H1 (cell line): ENCODE results near the gene BHMT2. TPM values are rescaled to one million over a fixed set of nuclear protein-coding genes. Genes with fewer than 3 reads are reported as not detected.

ENCODE experiments used
- CTCF ChIA-PET: fragments of 300-600 bp; sonication (Branson Sonifier 250); formaldehyde crosslinking; loops from one replicate; lab custom pipeline; 2021; ENCODE audit not compliant: partially characterized antibody; lab: Charles Lee
- POLR2A ChIA-PET: fragments of 300-600 bp; sonication (Branson Sonifier 250); formaldehyde crosslinking; loops from one replicate; lab custom pipeline; 2021; ENCODE audit warnings: inconsistent platforms; ENCODE audit not compliant: partially characterized antibody; lab: Charles Lee
- DNase-seq, 2 experiments: peaks; one replicate each; pipeline versions ENCODE4 v3.0.0 to v3.0.0-alpha.2; 2010 to 2022; ENCODE audit warnings: low spot score in 2 of 2, low read depth in 1 of 2, mixed read lengths in 1 of 2
- FAIRE-seq: peaks from 2 replicates; lab custom pipeline; 2011; peaks lifted over from hg19 to GRCh38; lab: Jason Lieb, UNC
- H2AFZ ChIP-seq: 2 replicates; pipeline ENCODE4 v1.8.1; 2012; ENCODE audit warnings: low read length, inconsistent platforms
- H2AK5ac ChIP-seq: 2 replicates; pipeline ENCODE4 v1.6.1; 2013; ENCODE audit warnings: low read depth, low read length
- H2BK120ac ChIP-seq: replicated peaks from 2 replicates; pipeline ENCODE3; 2013; ENCODE audit warnings: low read depth, low read length, inconsistent platforms
- H2BK12ac ChIP-seq: 2 replicates; pipeline ENCODE4 v1.6.1; 2013; ENCODE audit warnings: low read depth, low read length
- H2BK15ac ChIP-seq: 2 replicates; pipeline ENCODE4 v1.6.1; 2013; ENCODE audit warnings: low read length
- H2BK20ac ChIP-seq: 2 replicates; pipeline ENCODE4 v1.6.1; 2013; ENCODE audit warnings: low read length
- H2BK5ac ChIP-seq: 2 replicates; pipeline ENCODE4 v1.6.1; 2013; ENCODE audit warnings: low read depth, low read length
- H3K14ac ChIP-seq: 2 replicates; pipeline ENCODE4 v1.6.1; 2013; ENCODE audit warnings: inconsistent platforms; ENCODE audit not compliant: insufficient read length
- H3K18ac ChIP-seq: 2 replicates; pipeline ENCODE4 v1.6.1; 2013; ENCODE audit warnings: low read length; ENCODE audit errors: extremely low read depth
- H3K23ac ChIP-seq: 2 replicates; pipeline ENCODE4 v1.6.1; 2013; ENCODE audit warnings: inconsistent platforms; ENCODE audit not compliant: insufficient read length
- H3K23me2 ChIP-seq: 2 replicates; pipeline ENCODE4 v1.6.1; 2013; ENCODE audit warnings: low read depth, low read length
- H3K27ac ChIP-seq: 2 replicates; pipeline ENCODE4 v1.6.1; 2011; ENCODE audit warnings: low read depth, low read length, inconsistent platforms
- H3K27me3 ChIP-seq, 4 experiments: replicated peaks in 1 of 4; 1 replicate in 1 of 4; 2 replicates in 3 of 4; pipeline versions ENCODE4 v1.6.1 to v1.8.1; 2011 to 2013; ENCODE audit warnings: low read length in 3 of 4, mild to moderate bottlenecking in 3 of 4, inconsistent platforms in 2 of 4, mixed read lengths in 2 of 4, moderate library complexity in 1 of 4; ENCODE audit not compliant: control insufficient read depth in 3 of 4, insufficient read depth in 3 of 4; ENCODE audit errors: extremely low read depth in 1 of 4
- H3K36me3 ChIP-seq, 4 experiments: 2 replicates each; pipeline versions ENCODE4 v1.6.1 to v1.8.1; 2011 to 2013; ENCODE audit warnings: mild to moderate bottlenecking in 4 of 4, low read length in 3 of 4, moderate library complexity in 2 of 4, control low read depth in 1 of 4, inconsistent platforms in 1 of 4; ENCODE audit not compliant: insufficient read depth in 4 of 4, control insufficient read depth in 2 of 4
- H3K4ac ChIP-seq: replicated peaks from 2 replicates; pipeline ENCODE3; 2013; ENCODE audit warnings: low read length, low read depth, mixed read lengths, inconsistent platforms; ENCODE audit not compliant: insufficient read length
- H3K4me1 ChIP-seq, 4 experiments: replicated peaks in 1 of 4; 1 replicate in 1 of 4; 2 replicates in 3 of 4; pipeline versions ENCODE4 v1.6.1 to v1.8.1; 2011 to 2013; ENCODE audit warnings: low read length in 3 of 4, inconsistent platforms in 2 of 4, mixed read lengths in 1 of 4; ENCODE audit not compliant: insufficient read depth in 4 of 4, control insufficient read depth in 3 of 4
- H3K4me2 ChIP-seq, 2 experiments: 2 replicates each; pipeline versions ENCODE4 v1.6.1 to v1.8.1; 2011 to 2013; ENCODE audit warnings: low read depth in 2 of 2, low read length in 2 of 2, control low read depth in 1 of 2, inconsistent platforms in 1 of 2, mild to moderate bottlenecking in 1 of 2; ENCODE audit not compliant: insufficient read depth in 1 of 2
- H3K4me3 ChIP-seq, 4 experiments: fragments of 200-600, 300-600 bp in 1 of 4; sonication (generic), shearing (Covaris generic), sonication (Bioruptor Twin) in 1 of 4; 2 replicates each; pipeline versions ENCODE4 v1.5.1 to v1.8.1; 2011 to 2016; ENCODE audit warnings: low read length in 4 of 4, low read depth in 3 of 4, control low read depth in 2 of 4, inconsistent platforms in 2 of 4, mild to moderate bottlenecking in 2 of 4, mixed read lengths in 1 of 4, moderate library complexity in 1 of 4; ENCODE audit not compliant: insufficient read depth in 2 of 4; ENCODE audit errors: extremely low read depth in 1 of 4
- H3K56ac ChIP-seq: replicated peaks from 2 replicates; pipeline ENCODE3; 2013; ENCODE audit warnings: low read depth, mild to moderate bottlenecking, mixed read lengths, low read length, inconsistent platforms; ENCODE audit not compliant: insufficient read length
- H3K79me1 ChIP-seq: 2 replicates; pipeline ENCODE4 v1.6.1; 2013; ENCODE audit warnings: low read depth, low read length, control low read depth
- H3K79me2 ChIP-seq, 2 experiments: 2 replicates each; pipeline versions ENCODE4 v1.6.1 to v1.8.1; 2012 to 2013; ENCODE audit warnings: low read length in 2 of 2, mild to moderate bottlenecking in 2 of 2, inconsistent platforms in 1 of 2; ENCODE audit not compliant: insufficient read depth in 2 of 2, control insufficient read depth in 1 of 2
- H3K9ac ChIP-seq, 4 experiments: replicated peaks in 1 of 4; 1 replicate in 1 of 4; 2 replicates in 3 of 4; pipeline versions ENCODE4 v1.6.1 to v1.8.1; 2011 to 2013; ENCODE audit warnings: low read depth in 3 of 4, low read length in 3 of 4, control low read depth in 2 of 4, mild to moderate bottlenecking in 2 of 4, moderate library complexity in 2 of 4, inconsistent platforms in 1 of 4; ENCODE audit errors: extremely low read depth in 1 of 4
- H3K9me3 ChIP-seq, 2 experiments: 2 replicates each; pipeline versions ENCODE4 v1.6.1 to v1.8.1; 2012 to 2013; ENCODE audit warnings: mild to moderate bottlenecking in 2 of 2, moderate library complexity in 2 of 2, control low read depth in 1 of 2, inconsistent platforms in 1 of 2, low read depth in 1 of 2, low read length in 1 of 2, mixed read lengths in 1 of 2; ENCODE audit not compliant: insufficient read depth in 2 of 2
- H4K20me1 ChIP-seq, 2 experiments: replicated peaks in 1 of 2; 2 replicates each; pipeline versions ENCODE3 to v1.8.1; 2011 to 2013; ENCODE audit warnings: inconsistent platforms in 2 of 2, low read length in 2 of 2, mild to moderate bottlenecking in 1 of 2; ENCODE audit not compliant: insufficient read depth in 2 of 2, control insufficient read depth in 1 of 2
- H4K5ac ChIP-seq: 2 replicates; pipeline ENCODE4 v1.6.1; 2013; ENCODE audit warnings: low read length, low read depth, mixed read lengths, inconsistent platforms; ENCODE audit not compliant: insufficient read length
- H4K8ac ChIP-seq: 2 replicates; pipeline ENCODE4 v1.8.0; 2013; ENCODE audit warnings: mild to moderate bottlenecking, moderate library complexity, low read length, inconsistent platforms; ENCODE audit not compliant: insufficient read depth; ENCODE audit errors: extremely low read depth
- H4K91ac ChIP-seq: replicated peaks from 2 replicates; pipeline ENCODE3; 2013; ENCODE audit warnings: low read length, mixed read lengths, inconsistent platforms; ENCODE audit not compliant: insufficient read length
- BRCA1 ChIP-seq: IDR thresholded peaks from 2 replicates; pipeline ENCODE4 v1.6.1; 2012; ENCODE audit warnings: low read depth, low read length, improper control_type of control experiment
- CBX5 ChIP-seq: fragments of 300-800, 300-1000 bp; sonication (generic); IDR thresholded peaks from 2 replicates; pipeline ENCODE4 v1.7.1; 2016; ENCODE audit warnings: antibody characterized with exemption, low read length, low read depth
- CEBPB ChIP-seq: IDR thresholded peaks from 2 replicates; pipeline ENCODE4 v1.6.1; 2012; ENCODE audit warnings: low read depth, low read length
- GABPA ChIP-seq: IDR thresholded peaks from 2 replicates; pipeline ENCODE4 v1.6.1; 2011; ENCODE audit warnings: mild to moderate bottlenecking, low read length, moderate library complexity, borderline replicate concordance; ENCODE audit not compliant: insufficient read depth
- PHF8 ChIP-seq: fragments of 200-600 bp; sonication (generic); conservative IDR thresholded peaks from 2 replicates; pipeline ENCODE4 v1.7.1; 2012; ENCODE audit warnings: low read depth, mild to moderate bottlenecking, inconsistent platforms, low read length, moderate library complexity
- RAD21 ChIP-seq, 2 experiments: IDR thresholded peaks in 1 of 2; conservative IDR thresholded peaks in 1 of 2; 2 replicates each; pipeline ENCODE4 v1.6.1; 2011; ENCODE audit warnings: low read depth in 2 of 2, low read length in 2 of 2, improper control_type of control experiment in 1 of 2, inconsistent platforms in 1 of 2, mild to moderate bottlenecking in 1 of 2, moderate library complexity in 1 of 2
- RBBP5 ChIP-seq: IDR thresholded peaks from 2 replicates; pipeline ENCODE4 v1.7.1; 2012; ENCODE audit warnings: low read depth, mild to moderate bottlenecking, inconsistent platforms, low read length, moderate library complexity, borderline replicate concordance
- RNF2 ChIP-seq: fragments of 200-900, 300-1000 bp; sonication (generic); IDR thresholded peaks from 2 replicates; pipeline ENCODE4 v1.7.1; 2016; ENCODE audit warnings: borderline replicate concordance, low read depth, mild to moderate bottlenecking, antibody characterized with exemption, low read length; ENCODE audit not compliant: poor library complexity, severe bottlenecking; ENCODE audit errors: missing control alignments
- RXRA ChIP-seq: IDR thresholded peaks from 2 replicates; pipeline ENCODE4 v1.6.1; 2011; ENCODE audit warnings: low read depth, mild to moderate bottlenecking, low read length, moderate library complexity; ENCODE audit not compliant: insufficient read depth
- SIRT6 ChIP-seq: IDR thresholded peaks from one replicate; pipeline ENCODE4 v1.7.1; 2012; ENCODE audit warnings: low read length, inconsistent platforms
- SP1 ChIP-seq: IDR thresholded peaks from 2 replicates; pipeline ENCODE4 v1.6.1; 2011; ENCODE audit warnings: low read depth, low read length
- SRF ChIP-seq: IDR thresholded peaks from 2 replicates; pipeline ENCODE4 v1.6.1; 2011; ENCODE audit warnings: mild to moderate bottlenecking, low read depth, low read length, moderate library complexity
- YY1 ChIP-seq: IDR thresholded peaks from 2 replicates; pipeline ENCODE4 v1.6.1; 2011; ENCODE audit warnings: low read depth, mild to moderate bottlenecking, low read length
- WGBS, 2 experiments: shearing (Covaris generic) in 1 of 2; methylation state at CpG; one replicate each; pipeline versions ENCODE4 v1.1.6 to v1.1.7; 2013 to 2015; ENCODE audit warnings: low lambda C conversion rate in 2 of 2, mixed read lengths in 2 of 2, inconsistent platforms in 1 of 2, low coverage in 1 of 2, missing lambda C conversion rate in 1 of 2; ENCODE audit not compliant: insufficient replicate concordance in 2 of 2, insufficient coverage in 1 of 2, insufficient read length in 1 of 2; ENCODE audit errors: extremely low coverage in 1 of 2, missing lambda C conversion rate in 1 of 2; 5-methylcytosine and 5-hydroxymethylcytosine counted together
- polyA plus RNA-seq, 7 experiments: library from polyadenylated mRNA; depleted of rRNA in 3 of 7; stranded (reverse) in 5 of 7; unstranded in 2 of 7; fragments of >200 nt in 5 of 7; fragments of 200-250 nt in 2 of 7; gene quantifications; 1 replicate in 5 of 7; 2 replicates in 1 of 7; 4 replicates in 1 of 7; pipeline versions ENCODE4 v1.2.1 to v1.2.3, GENCODE V29; 2011 to 2013; ENCODE audit warnings: missing spikeins in 2 of 7, mixed read lengths in 2 of 7
- total RNA-seq: library from RNA; stranded (reverse); fragmentation: NEBNext Ultra II Directional; extraction: Animal tissue kit (Norgen Biotek cat#: 25700); gene quantifications from 2 replicates; pipeline ENCODE4 v1.2.1, GENCODE V29; 2021

Gene BHMT2
- total and polyA plus RNA-seq, 2 of the 8 experiments (the other 6 are each of a cell fraction or from before 2014, with no cell fraction given) = 0.11 TPM; not detected in 1

- Histone ChIP-seq H3K36me3 (no peaks in the 10 kb centered on the region), H4K91ac (no peak overlapping the region), H4K8ac (no peak overlapping the region), H2BK20ac (no peak overlapping the region), H2AFZ (no peak overlapping the region), H3K9me3 (no peaks in the 10 kb centered on the region), H2BK12ac (no peak overlapping the region), H3K18ac (no peak overlapping the region), H3K79me2 (no peaks in the 10 kb centered on the region), H2BK120ac (no peak overlapping the region), H4K5ac (no peak overlapping the region), H3K4me1 (no peaks in the 10 kb centered on the region), H3K23me2 (no peaks in the 10 kb centered on the region), H3K79me1 (no peaks in the 10 kb centered on the region), H3K14ac (no peak overlapping the region), H3K27ac (no peak overlapping the region), H3K4me2 (no peak overlapping the region), H3K9ac (no peak overlapping the region), H3K23ac (no peak overlapping the region), H2BK15ac (no peak overlapping the region), H3K4me3 (no peak overlapping the region), H3K27me3 (no peaks in the 10 kb centered on the region), H3K56ac (no peak overlapping the region), H2AK5ac (no peak overlapping the region), H3K4ac (no peak overlapping the region), H2BK5ac (no peak overlapping the region), H4K20me1 (no peaks in the 10 kb centered on the region)
- 94% methylated on average over 1 of the region's 1 CpG; no CpG with 5 or more reads in 1 of the 2 experiments for WGBS, 2 experiments
- ChIA-PET CTCF (interaction anchor here (1.1 kb wide), 1 partner anchor 1052 kb away, joined by 3 read pairs; no protein-coding TSS in a partner anchor), POLR2A (no interaction called here)
- no peak for DNase-seq
- FAIRE-seq = no peak
- TF ChIP-seq PHF8 = no peak
- no peak for TF ChIP-seq SRF
- no peak for TF ChIP-seq SP1
- no peak for TF ChIP-seq YY1
- TF ChIP-seq RBBP5 = no peak
- TF ChIP-seq RNF2 = no peak
- no peak for TF ChIP-seq BRCA1
- TF ChIP-seq CBX5 = no peak
- no peak for TF ChIP-seq RAD21 (IDR thresholded peaks at IDR 0.05 in 1 of 2, conservative IDR thresholded peaks at IDR 0.05 in 1 of 2; ENCODE audit: low read depth in 2 of 2, low read length in 2 of 2)
- TF ChIP-seq SIRT6 = no peak
- no peak for TF ChIP-seq CEBPB
- no peak for TF ChIP-seq RXRA
- no peak for TF ChIP-seq GABPA
These were observed 38.1 kb upstream of the BHMT2 start for GRCh38 chr5:79031485-79031867.
